Superior temporal gyrus (tissue), 1 donor: ENCODE measurements around the gene SEBOX.

Experiments used
- DNase-seq: peaks from one replicate; pipeline ENCODE4 v3.0.0-alpha.2; 2016; ENCODE audit errors: extremely low spot score

The SEBOX gene

GRCh38 chr17:28368915-28369683 is 4.1 kb upstream of the SEBOX start:
- no peak for DNase-seq

GRCh38 chr17:28368306-28368831 is 3.4 kb upstream of the SEBOX start:
- no peak for DNase-seq

- no peak for DNase-seq
These were observed 2.8 kb upstream of the SEBOX start for GRCh38 chr17:28367641-28368305.

- no peak for DNase-seq
These were observed 1.6 kb upstream of the SEBOX start for GRCh38 chr17:28366605-28367004.

GRCh38 chr17:28365487-28365886 is 488 bp upstream of the SEBOX start:
- no peak for DNase-seq

GRCh38 chr17:28363776-28364650 is 986 bp downstream of the SEBOX start:
- no peak for DNase-seq

GRCh38 chr17:28363186-28363585 is 1.8 kb downstream of the SEBOX start:
- DNase-seq, result no peak

GRCh38 chr17:28357901-28358197 is 7.2 kb downstream of the SEBOX start:
- DNase-seq, result no peak

- peak; percentile 96 for DNase-seq
These were observed 7.7 kb downstream of the SEBOX start, which contains the start of gene POLDIP2 for GRCh38 chr17:28357061-28357900. TSS of gene POLDIP2 (minus strand) at chr17:28357527. CDS start at chr17:28357448, 79 bp downstream.

GRCh38 chr17:28350271-28350670 is 14.7 kb downstream of the SEBOX start:
- DNase-seq, result no peak

GRCh38 chr17:28348979-28349378 is 16.0 kb downstream of the SEBOX start:
- DNase-seq, result no peak

- no peak for DNase-seq
These were observed 17.6 kb downstream of the SEBOX start for GRCh38 chr17:28347261-28347891.

GRCh38 chr17:28346746-28347246 is 18.2 kb downstream of the SEBOX start:
- no peak for DNase-seq

- no peak for DNase-seq
These were observed 18.8 kb downstream of the SEBOX start for GRCh38 chr17:28346199-28346580.

GRCh38 chr17:28345419-28346198 is 19.4 kb downstream of the SEBOX start:
- DNase-seq, result no peak

- no peak for DNase-seq
These were observed 20.5 kb downstream of the SEBOX start for GRCh38 chr17:28344435-28344901.

GRCh38 chr17:28344011-28344410 is 21.0 kb downstream of the SEBOX start:
- no peak for DNase-seq

- DNase-seq, result no peak
These were observed 21.5 kb downstream of the SEBOX start for GRCh38 chr17:28343491-28343932.

GRCh38 chr17:28342313-28342712 is 22.7 kb downstream of the SEBOX start:
- DNase-seq, result no peak

GRCh38 chr17:28341516-28341915 is 23.5 kb downstream of the SEBOX start:
- DNase-seq, result no peak
